Fibroblast of the aortic adventitia (primary cell): ENCODE data around the gene MS4A3. TPM values are rescaled to one million over a fixed set of nuclear protein-coding genes. Genes with fewer than 3 reads are reported as not detected.
"Not testable (repeated sequence)": the region's sequence is repeated elsewhere in the genome, so short reads cannot be mapped to it uniquely, and the experiment has no call there.

Experiments
- DNase-seq: peaks from one replicate; pipeline ENCODE4 v3.0.0-alpha.2; 2010; ENCODE audit warnings: low read depth
- H3K4me3 ChIP-seq: 2 replicates; pipeline ENCODE4 v1.5.1; 2011; ENCODE audit warnings: low read depth, mild to moderate bottlenecking, control low read depth, low read length, moderate library complexity
- total RNA-seq: library from RNA; depleted of rRNA; stranded (reverse); fragments of >200 nt; gene quantifications from 2 replicates; pipeline ENCODE4 v1.2.3, GENCODE V29; 2012; ENCODE audit warnings: low replicate concordance
- TF ChIP-seq, protein P1 (sequence below): IDR thresholded peaks from 2 replicates; pipeline ENCODE4 v1.5.1; 2011; ENCODE audit warnings: mild to moderate bottlenecking, low read length, control low read depth, inconsistent platforms; ENCODE audit not compliant: insufficient read depth

MS4A3 gene
- total RNA-seq, 1 donor: not detected

DNA sequence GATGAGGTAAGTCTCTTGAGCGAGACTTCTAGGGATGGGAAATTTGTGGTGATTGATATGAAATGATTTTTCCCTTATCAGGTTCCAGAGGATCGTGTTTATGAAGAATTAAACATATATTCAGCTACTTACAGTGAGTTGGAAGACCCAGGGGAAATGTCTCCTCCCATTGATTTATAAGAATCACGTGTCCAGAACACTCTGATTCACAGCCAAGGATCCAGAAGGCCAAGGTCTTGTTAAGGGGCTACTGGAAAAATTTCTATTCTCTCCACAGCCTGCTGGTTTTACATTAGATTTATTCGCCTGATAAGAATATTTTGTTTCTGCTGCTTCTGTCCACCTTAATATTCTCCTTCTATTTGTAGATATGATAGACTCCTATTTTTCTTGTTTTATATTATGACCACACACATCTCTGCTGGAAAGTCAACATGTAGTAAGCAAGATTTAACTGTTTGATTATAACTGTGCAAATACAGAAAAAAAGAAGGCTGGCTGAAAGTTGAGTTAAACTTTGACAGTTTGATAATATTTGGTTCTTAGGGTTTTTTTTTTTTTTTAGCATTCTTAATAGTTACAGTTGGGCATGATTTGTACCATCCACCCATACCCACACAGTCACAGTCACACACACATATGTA is 39.1 kb downstream of the MS4A3 start:
- H3K4me3 ChIP-seq: no peak overlapping the region

DNA sequence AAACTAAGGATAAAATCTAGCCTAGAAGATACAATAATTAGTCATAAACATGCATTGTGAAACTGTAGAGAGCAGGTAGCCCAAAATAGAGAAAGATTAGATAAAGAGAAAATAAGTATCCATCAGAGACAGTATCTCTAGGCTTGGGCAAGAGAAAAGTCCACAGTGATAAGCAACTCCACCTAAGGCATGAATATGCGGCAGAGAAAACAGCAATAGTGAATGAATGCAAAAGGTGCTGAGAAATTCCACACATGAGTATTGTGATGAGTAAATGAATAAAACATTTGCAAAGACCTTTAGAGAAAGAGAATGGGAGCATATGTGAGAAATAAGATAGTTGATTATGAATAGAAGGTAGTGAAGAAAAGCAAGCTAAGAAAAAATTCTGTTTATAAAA is 40.7 kb downstream of the MS4A3 start:
- TF ChIP-seq, protein P1, sequence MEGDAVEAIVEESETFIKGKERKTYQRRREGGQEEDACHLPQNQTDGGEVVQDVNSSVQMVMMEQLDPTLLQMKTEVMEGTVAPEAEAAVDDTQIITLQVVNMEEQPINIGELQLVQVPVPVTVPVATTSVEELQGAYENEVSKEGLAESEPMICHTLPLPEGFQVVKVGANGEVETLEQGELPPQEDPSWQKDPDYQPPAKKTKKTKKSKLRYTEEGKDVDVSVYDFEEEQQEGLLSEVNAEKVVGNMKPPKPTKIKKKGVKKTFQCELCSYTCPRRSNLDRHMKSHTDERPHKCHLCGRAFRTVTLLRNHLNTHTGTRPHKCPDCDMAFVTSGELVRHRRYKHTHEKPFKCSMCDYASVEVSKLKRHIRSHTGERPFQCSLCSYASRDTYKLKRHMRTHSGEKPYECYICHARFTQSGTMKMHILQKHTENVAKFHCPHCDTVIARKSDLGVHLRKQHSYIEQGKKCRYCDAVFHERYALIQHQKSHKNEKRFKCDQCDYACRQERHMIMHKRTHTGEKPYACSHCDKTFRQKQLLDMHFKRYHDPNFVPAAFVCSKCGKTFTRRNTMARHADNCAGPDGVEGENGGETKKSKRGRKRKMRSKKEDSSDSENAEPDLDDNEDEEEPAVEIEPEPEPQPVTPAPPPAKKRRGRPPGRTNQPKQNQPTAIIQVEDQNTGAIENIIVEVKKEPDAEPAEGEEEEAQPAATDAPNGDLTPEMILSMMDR: no peak

More for the DNA sequence above, 39.1 kb downstream of the MS4A3 start:
- DNase-seq: no peak
- TF ChIP-seq, protein P1: no peak

GRCh38 chr11:60098508-60098907 is 42.0 kb downstream of the MS4A3 start:
- DNase-seq: no peak
- H3K4me3 ChIP-seq: no peak overlapping the region
- TF ChIP-seq, protein P1: no peak

More for the DNA sequence above, 40.7 kb downstream of the MS4A3 start:
- no peak overlapping the region for H3K4me3 ChIP-seq
- DNase-seq: no peak

GRCh38 chr11:60100516-60100915 is 44.1 kb downstream of the MS4A3 start:
- H3K4me3 ChIP-seq: no peak overlapping the region
- no peak for DNase-seq
- TF ChIP-seq, protein P1: no peak

- not testable (repeated sequence) for DNase-seq, H3K4me3 ChIP-seq
These were observed 44.9 kb downstream of the MS4A3 start for GRCh38 chr11:60101368-60101767.

DNA sequence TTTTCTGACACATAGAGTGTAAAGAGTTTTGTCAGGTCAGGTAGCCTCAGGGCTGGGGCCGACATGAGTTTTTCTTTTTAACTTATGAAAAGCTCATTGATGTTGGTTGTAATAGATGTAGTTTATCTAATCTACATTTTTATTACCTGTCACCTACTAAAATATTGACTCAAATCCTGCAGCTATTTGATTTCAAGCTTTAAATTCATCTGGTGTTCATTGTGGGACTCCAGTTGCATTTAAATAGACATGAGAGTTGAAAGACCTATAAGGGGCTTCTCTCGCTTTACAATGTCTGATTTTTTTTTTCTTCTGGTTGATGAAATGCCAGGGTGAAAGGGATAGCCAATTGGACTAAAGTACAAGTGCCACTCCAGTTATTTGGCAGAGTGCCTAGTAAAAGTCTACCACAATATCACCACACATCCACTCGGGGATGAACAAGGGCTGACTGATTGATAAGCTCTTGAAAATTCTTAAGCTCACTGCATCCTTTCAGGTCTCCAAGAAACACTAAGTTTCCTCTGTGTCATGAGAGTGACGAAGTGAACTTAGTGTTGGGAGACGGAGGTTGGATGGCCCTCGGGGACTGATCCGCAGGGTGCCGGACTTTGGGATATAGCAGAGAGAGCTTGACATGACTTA is 48.1 kb downstream of the MS4A3 start:
- H3K4me3 ChIP-seq, DNase-seq: not testable (repeated sequence)

GRCh38 chr11:60108631-60109030 is 52.2 kb downstream of the MS4A3 start:
- not testable (repeated sequence) for DNase-seq, H3K4me3 ChIP-seq

DNA sequence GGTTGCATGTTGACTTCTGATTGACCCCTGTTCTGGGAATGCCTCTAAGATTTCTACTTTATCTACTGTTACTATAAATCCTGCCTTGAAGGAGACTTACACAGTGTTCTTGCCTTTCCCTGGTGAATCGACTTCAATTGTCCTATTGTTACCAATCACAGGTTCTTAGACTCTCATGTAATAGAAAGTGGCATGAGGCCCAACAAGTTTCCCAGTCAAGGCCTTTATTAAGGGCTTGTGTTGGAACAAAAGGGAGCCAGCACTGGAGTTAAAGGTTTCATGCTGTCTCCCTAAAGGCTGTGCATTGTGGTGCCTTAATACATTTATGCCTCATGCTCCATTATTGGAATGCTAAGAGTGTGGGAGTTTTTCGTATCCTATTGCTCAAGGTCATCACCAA is 55.3 kb downstream of the MS4A3 start:
- DNase-seq: no peak
- TF ChIP-seq, protein P1: no peak
- H3K4me3 ChIP-seq: no peak overlapping the region
